B cell (primary cell): ENCODE data around the gene CFAP53. TPM values are rescaled to one million over a fixed set of nuclear protein-coding genes. Genes with fewer than 3 reads are reported as not detected.
A peak's percentile ranks its signal among the peaks of the same experiment; 100 is the strongest.

Source experiments
- ATAC-seq: fragments of 200-7000 bp; cut with Tn5 transposase; one replicate; pipeline ENCODE4 v1.10.0; 2021; ENCODE audit warnings: low read depth, mild to moderate bottlenecking, moderate number of reproducible peaks, moderate library complexity
- CTCF ChIA-PET: fragments of 350-600 bp; sonication (Branson Sonifier 250); formaldehyde crosslinking; loops from one replicate; lab custom pipeline; 2021; ENCODE audit warnings: antibody characterized with exemption, inconsistent platforms; lab: Charles Lee
- POLR2A ChIA-PET: fragments of 350-600 bp; sonication (Branson Sonifier 250); formaldehyde crosslinking; loops from one replicate; lab custom pipeline; 2021; ENCODE audit warnings: antibody characterized with exemption; lab: Charles Lee
- DNase-seq: peaks from one replicate; pipeline ENCODE4 v3.0.0; 2013
- H2AFZ ChIP-seq: 2 replicates; pipeline ENCODE4 v1.6.1; 2012; ENCODE audit warnings: mild to moderate bottlenecking, low read depth, low read length; ENCODE audit not compliant: insufficient read depth, poor library complexity, severe bottlenecking
- H3K27ac ChIP-seq, 2 donors: 1 replicate in 1 of 2; 2 replicates in 1 of 2; pipeline ENCODE4 v1.5.1; 2012 to 2013; ENCODE audit warnings: low read length in 2 of 2, mild to moderate bottlenecking in 2 of 2, moderate library complexity in 1 of 2
- H3K27me3 ChIP-seq, 4 experiments: fragments of 200-600 bp in 1 of 4; sonication (generic) in 1 of 4; replicated peaks in 1 of 4; 1 replicate in 2 of 4; 2 replicates in 2 of 4; pipeline versions ENCODE4 v1.6.1 to v1.7.0; 2013 to 2016; ENCODE audit warnings: low read length in 3 of 4, mild to moderate bottlenecking in 2 of 4, mixed read lengths in 1 of 4, moderate library complexity in 1 of 4; ENCODE audit not compliant: insufficient read depth in 4 of 4, control insufficient read depth in 3 of 4; ENCODE audit errors: control extremely low read depth in 1 of 4
- H3K36me3 ChIP-seq, 2 experiments: replicated peaks in 1 of 2; 1 replicate in 1 of 2; 2 replicates in 1 of 2; pipeline versions ENCODE4 v1.6.1 to v1.7.1; 2013; ENCODE audit warnings: low read length in 1 of 2; ENCODE audit not compliant: insufficient read depth in 2 of 2, control insufficient read depth in 1 of 2; ENCODE audit errors: control extremely low read depth in 1 of 2, extremely low read depth in 1 of 2
- H3K4me1 ChIP-seq, 2 donors: fragments of 200-600 bp in 1 of 2; sonication (generic) in 1 of 2; 1 replicate in 1 of 2; 2 replicates in 1 of 2; pipeline versions ENCODE4 v1.5.1 to v1.6.1; 2013 to 2017; ENCODE audit warnings: low read length in 2 of 2; ENCODE audit not compliant: control insufficient read depth in 2 of 2, insufficient read depth in 2 of 2
- H3K4me2 ChIP-seq: replicated peaks from 2 replicates; pipeline ENCODE3; 2012; ENCODE audit warnings: mild to moderate bottlenecking, low read depth, low read length; ENCODE audit not compliant: poor library complexity, severe bottlenecking
- H3K4me3 ChIP-seq, 5 experiments: fragments of 200-600 bp in 1 of 5; sonication (generic) in 1 of 5; 1 replicate in 3 of 5; 2 replicates in 2 of 5; pipeline versions ENCODE4 v1.5.1 to v1.7.0; 2011 to 2016; ENCODE audit warnings: low read length in 4 of 5, mild to moderate bottlenecking in 4 of 5, low read depth in 2 of 5, control low read depth in 1 of 5, moderate library complexity in 1 of 5; ENCODE audit not compliant: insufficient read depth in 1 of 5; ENCODE audit errors: control extremely low read depth in 1 of 5, extremely low read depth in 1 of 5
- H3K79me2 ChIP-seq: fragments of 200-600 bp; sonication (generic); one replicate; pipeline ENCODE4 v1.6.0; 2016; ENCODE audit warnings: low read length; ENCODE audit not compliant: control insufficient read depth, insufficient read depth
- H3K9ac ChIP-seq: fragments of 200-600 bp; sonication (generic); 2 replicates; pipeline ENCODE4 v1.6.1; 2017; ENCODE audit warnings: mild to moderate bottlenecking, low read length, moderate library complexity
- H3K9me3 ChIP-seq, 3 donors: one replicate each; pipeline versions ENCODE4 v1.6.1 to v1.7.1; 2013; ENCODE audit warnings: low read length in 2 of 3; ENCODE audit not compliant: control insufficient read depth in 2 of 3, insufficient read depth in 1 of 3; ENCODE audit errors: control extremely low read depth in 1 of 3
- H4K20me1 ChIP-seq: 2 replicates; pipeline ENCODE4 v1.6.0; 2012; ENCODE audit warnings: mild to moderate bottlenecking, low read length; ENCODE audit not compliant: insufficient read depth, control insufficient read depth, poor library complexity, severe bottlenecking
- H3K27ac Mint-ChIP-seq: one replicate; pipeline ENCODE4 v1.8.0; 2021; ENCODE audit warnings: mixed read lengths
- H3K27me3 Mint-ChIP-seq: one replicate; pipeline ENCODE4 v1.8.0; 2021; ENCODE audit warnings: mixed read lengths
- H3K4me1 Mint-ChIP-seq: one replicate; pipeline ENCODE4 v1.8.0; 2021; ENCODE audit warnings: mixed read lengths
- H3K4me3 Mint-ChIP-seq: one replicate; pipeline ENCODE4 v1.8.0; 2021; ENCODE audit warnings: mixed read lengths
- H3K9me3 Mint-ChIP-seq: one replicate; pipeline ENCODE4 v1.8.0; 2022; ENCODE audit warnings: mixed read lengths; ENCODE audit not compliant: insufficient read depth
- EZH2 ChIP-seq: IDR thresholded peaks from 2 replicates; pipeline ENCODE4 v1.6.1; 2012; ENCODE audit warnings: borderline replicate concordance, low read depth, mild to moderate bottlenecking, moderate library complexity, low read length; ENCODE audit not compliant: insufficient read depth, poor library complexity, severe bottlenecking
- WGBS: methylation state at CpG from one replicate; pipeline ENCODE4 v1.1.5; 2013; ENCODE audit warnings: missing lambda C conversion rate; ENCODE audit not compliant: insufficient coverage; 5-methylcytosine and 5-hydroxymethylcytosine counted together
- intact Hi-C: fragments of 100-400 bp; cut with micrococcal nuclease; formaldehyde crosslinking; loops from one replicate; pipeline ENCODE4 v1.10.0; 2022
- polyA plus RNA-seq: library from polyadenylated mRNA; depleted of rRNA; stranded (reverse); fragments of >200 nt; gene quantifications from 2 replicates; pipeline ENCODE4 v1.2.3, GENCODE V29; 2012
- total RNA-seq, 2 donors: library from RNA; stranded (reverse); fragments of 120-200 nt in 1 of 2; gene quantifications; 1 replicate in 1 of 2; 2 replicates in 1 of 2; pipeline versions ENCODE4 v1.2.3 to v1.2.4, GENCODE V29; 2013 to 2022
- TF ChIP-seq, protein P1 (sequence below): fragments of 200-600 bp; IDR thresholded peaks from one replicate; pipeline ENCODE4 v1.8.0; 2022; ENCODE audit warnings: antibody characterized with exemption, mild to moderate bottlenecking

The CFAP53 gene
- total and polyA plus RNA-seq, 2 donors (not counting 1 experiment from before 2014, with no cell fraction given): 0.04 to 0.79 TPM

DNA sequence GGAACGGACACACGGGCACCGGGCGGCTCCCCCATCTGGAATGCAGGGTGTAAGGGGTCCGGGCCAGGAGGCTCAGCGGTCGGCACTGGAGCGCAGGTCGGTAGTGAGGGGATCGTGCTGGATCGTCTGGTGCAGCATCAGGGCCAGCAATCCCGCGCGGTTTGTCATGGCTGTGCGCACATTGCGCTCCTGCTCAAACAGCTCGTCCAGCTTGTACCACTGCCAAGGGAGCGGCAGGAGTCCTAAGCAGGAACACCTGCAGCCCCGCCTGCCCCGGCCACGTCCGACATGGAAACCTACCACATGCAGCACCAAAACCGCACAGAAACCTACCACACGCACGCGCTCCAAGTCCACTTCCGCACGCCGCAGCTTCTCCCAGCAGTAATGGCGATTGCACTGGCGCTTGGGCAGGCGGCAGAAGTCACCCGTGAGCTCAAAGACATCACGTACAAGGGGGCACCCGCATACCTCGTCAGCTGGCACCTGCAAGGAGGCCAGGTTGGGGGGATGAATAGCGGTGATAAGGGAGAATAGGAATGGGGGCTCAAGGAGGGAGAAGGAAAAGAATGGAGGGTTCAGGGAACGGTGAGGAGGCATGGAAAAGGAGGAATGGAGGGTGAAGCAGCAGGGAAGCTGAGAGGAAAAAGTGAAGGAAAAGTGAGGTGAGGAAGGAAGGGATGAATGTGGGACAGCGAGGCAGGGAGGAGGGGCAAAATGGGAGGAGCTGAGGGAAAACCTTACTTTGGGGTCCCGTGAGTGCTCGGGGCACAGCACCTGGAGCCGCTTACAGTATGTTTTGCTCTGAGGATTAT lies 16.4 kb upstream of the CFAP53 start:
- Histone ChIP-seq H3K9me3 (no peaks in the 10 kb centered on the region), H3K36me3 (peaks cover 0 to 57% of the 10 kb centered on the region in 2 experiments), H3K9ac (no peak overlapping the region), H3K27ac (no peak overlapping the region), H3K4me2 (peak overlapping the region; percentile 97), H3K4me1 (peaks cover 35 to 42% of the 10 kb centered on the region in 2 donors), H3K27me3 (no peaks in the 10 kb centered on the region), H3K79me2 (peaks cover 40% of the 10 kb centered on the region), H3K4me3 (no peak overlapping the region), H4K20me1 (peaks cover 30% of the 10 kb centered on the region), H2AFZ (no peak overlapping the region)
- POLR2A ChIA-PET: interaction anchor here (1.4 to 1.9 kb wide), 2 partner anchors 16 to 796 kb away, joined by 8 to 10 read pairs; partner anchors contain the start of genes C18orf32 and CFAP53
- Mint-ChIP-seq H3K9me3 (no peaks in the 10 kb centered on the region), H3K4me3 (peak overlapping the region; percentile 97), H3K4me1 (peaks cover 52% of the 10 kb centered on the region), H3K27ac (peak overlapping the region; percentile 97), H3K27me3 (no peaks in the 10 kb centered on the region)
- CTCF ChIA-PET: interaction anchor here (2.0 to 2.8 kb wide), 3 partner anchors 12 to 74 kb away, joined by 17 to 44 read pairs (median 27); partner anchors contain the start of gene CFAP53
- ATAC-seq (no peak), DNase-seq (peak; percentile 30)
- intact Hi-C loops: no loop called here
- TF ChIP-seq, protein P1, sequence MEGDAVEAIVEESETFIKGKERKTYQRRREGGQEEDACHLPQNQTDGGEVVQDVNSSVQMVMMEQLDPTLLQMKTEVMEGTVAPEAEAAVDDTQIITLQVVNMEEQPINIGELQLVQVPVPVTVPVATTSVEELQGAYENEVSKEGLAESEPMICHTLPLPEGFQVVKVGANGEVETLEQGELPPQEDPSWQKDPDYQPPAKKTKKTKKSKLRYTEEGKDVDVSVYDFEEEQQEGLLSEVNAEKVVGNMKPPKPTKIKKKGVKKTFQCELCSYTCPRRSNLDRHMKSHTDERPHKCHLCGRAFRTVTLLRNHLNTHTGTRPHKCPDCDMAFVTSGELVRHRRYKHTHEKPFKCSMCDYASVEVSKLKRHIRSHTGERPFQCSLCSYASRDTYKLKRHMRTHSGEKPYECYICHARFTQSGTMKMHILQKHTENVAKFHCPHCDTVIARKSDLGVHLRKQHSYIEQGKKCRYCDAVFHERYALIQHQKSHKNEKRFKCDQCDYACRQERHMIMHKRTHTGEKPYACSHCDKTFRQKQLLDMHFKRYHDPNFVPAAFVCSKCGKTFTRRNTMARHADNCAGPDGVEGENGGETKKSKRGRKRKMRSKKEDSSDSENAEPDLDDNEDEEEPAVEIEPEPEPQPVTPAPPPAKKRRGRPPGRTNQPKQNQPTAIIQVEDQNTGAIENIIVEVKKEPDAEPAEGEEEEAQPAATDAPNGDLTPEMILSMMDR: no peak
- TF ChIP-seq EZH2: no peak
- WGBS: 97% methylated on average over 39 of the region's 42 CpGs
